Measurements from ENCODE around the gene POLR1D.
A peak's percentile ranks its signal among the peaks of the same experiment; 100 is the strongest.
"Not testable (repeated sequence)": the region's sequence is repeated elsewhere in the genome, so short reads cannot be mapped to it uniquely, and the experiment has no call there.

The POLR1D gene

DNA sequence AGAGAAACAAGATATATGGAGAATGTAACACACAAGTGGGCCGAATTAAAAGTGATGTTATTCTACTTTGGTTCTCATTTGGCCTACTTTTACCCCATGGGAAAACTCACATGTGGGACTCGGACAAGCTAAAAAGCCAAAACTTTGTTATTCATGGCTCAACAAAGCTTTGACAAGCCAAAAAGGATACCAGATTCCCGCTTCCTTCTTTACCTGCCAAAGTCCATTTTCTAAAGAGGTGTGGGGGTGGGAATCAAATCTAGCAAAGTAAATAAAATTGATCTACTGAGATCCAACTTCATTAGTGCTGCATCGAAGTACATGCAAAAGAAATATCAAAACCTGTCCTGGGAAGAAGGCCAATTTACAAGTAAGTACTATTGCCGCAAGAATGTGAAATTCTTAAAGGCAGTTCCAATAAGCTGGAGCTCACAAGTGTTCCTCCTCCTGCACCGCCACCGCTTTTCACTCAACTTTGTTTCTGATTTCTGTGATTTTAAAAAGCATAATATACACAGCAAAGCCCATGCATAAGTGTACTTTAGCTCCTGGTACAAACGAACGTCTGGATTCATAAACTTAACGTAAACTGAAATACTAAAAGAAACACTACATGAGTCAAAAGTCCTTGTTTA is 2.5 kb upstream of the POLR1D start:
- DNase-seq: no peak

GRCh38 chr13:27619728-27620376 is 1.8 kb upstream of the POLR1D start:
- DNase-seq: no peak

DNA sequence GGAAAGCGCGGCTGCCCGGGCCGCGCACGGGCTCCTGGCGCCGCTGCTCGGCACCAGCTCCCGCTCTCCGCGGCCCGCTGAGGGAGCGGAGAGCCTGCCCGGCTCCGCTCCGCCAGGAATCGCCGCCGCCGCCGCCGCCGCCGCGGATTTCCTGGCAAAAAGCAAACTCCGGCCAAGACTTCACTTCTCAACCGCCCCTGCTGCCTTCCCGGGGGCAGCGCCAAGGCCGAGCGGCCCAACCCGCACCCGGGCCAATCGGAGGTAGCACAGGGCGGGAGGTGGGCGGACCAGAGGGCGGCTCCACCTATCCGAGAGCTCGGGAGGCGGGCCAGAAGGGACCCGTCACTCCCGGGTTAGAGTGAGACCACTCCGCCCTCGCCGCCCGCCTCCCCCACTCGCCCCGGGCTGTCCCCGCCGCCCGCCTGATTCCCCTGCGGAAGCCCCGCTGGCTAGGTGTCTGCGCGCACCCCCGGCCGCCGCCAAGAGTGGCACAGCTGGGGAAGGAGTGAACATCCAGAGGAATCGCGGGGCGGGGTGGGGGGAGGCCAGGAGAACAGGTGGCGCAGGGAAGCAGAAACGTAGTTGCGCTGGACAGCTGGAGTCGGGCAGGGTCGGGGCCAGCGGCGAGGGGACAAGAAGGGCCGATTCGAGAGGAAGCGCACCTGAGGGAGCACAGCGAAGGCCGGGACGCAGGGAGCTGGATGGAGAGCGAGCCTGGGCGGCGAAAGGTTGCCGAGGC is 1.1 kb upstream of the POLR1D start, which contains the start of gene LNX2:
Gene LNX2, minus strand, starts transcription at position 153 of the 739 bp plus-strand sequence. CDS start 38,826 bp downstream, outside the sequence.
- DNase-seq: peak; percentile 95

DNA sequence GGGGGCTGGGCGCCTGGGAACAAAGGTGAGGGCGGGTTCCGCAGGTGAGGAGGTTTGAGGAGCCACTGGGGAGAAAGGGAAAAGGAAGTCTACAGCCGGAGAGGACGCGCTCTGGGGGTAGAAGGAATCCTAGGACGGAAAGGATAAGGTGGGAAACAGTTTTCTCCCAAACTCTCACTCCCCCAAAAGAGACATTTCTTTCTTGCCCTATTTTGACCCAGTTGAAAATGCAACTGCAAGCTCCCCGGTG is 651 bp upstream of the POLR1D start:
- no peak for DNase-seq

GRCh38 chr13:27622102-27622820 is 569 bp downstream of the POLR1D start:
- no peak for DNase-seq

- no peak for DNase-seq
These were observed 1.2 kb downstream of the POLR1D start for GRCh38 chr13:27622881-27623280.

DNA sequence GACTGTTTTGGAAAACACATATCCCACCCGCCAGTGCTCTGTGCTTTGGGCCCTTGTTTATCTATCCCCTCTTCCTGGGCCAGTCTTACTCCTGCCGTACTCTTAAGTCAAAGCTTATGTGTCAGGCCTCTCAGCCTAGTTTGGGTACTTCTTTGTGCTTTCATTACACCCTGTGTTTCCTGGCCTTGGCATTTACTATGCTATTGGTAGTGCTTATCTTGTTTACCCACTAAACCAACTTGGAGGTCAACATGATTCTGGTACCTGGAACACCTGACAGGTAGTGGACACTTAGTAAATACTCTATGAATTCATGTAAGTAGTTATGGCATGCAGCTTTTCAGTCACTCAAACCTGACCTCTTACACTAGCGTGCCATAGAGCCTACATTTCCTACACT is 2.4 kb downstream of the POLR1D start:
- DNase-seq: no peak

DNA sequence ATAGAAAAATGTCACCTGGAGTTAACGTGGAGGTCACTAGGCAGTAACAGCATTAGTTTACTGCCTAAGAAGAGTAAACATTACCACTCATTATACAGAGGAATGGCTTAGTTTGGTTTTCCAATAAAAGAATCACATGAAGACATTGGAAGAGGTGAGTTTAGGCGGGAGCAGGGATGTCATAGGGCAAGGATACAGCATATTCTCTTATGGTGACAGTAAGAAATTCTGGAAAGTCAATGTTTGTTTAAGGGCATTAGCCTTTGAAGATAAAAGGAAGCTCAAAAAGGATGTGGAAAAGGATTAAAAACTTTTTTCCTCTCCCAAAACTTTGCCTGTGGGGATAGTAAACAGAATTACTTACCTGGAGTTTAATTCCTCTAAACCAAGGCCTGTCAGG is 4.1 kb downstream of the POLR1D start:
- no peak for DNase-seq

- no peak for DNase-seq
These were observed 5.7 kb downstream of the POLR1D start for GRCh38 chr13:27627380-27627779.

DNA sequence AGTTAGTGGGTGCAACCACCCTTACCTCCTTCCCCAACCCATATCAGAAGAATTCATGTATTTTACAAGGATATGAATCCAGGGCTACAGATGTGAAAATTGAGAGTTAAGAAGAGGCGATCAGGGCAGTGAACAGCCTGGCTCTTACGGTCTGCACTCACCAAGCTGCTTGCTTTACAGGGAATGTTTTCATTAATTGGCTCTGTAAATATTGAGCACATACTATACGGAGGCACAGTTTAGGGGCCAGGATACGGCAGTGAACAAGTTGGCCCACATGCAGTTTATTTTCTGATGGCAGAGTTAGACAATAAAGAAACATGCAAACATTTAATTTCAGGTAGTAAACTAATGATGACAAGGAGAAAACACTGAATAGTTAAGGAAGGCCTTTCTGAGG is 6.4 kb downstream of the POLR1D start:
- DNase-seq: no peak

GRCh38 chr13:27628766-27629165 is 7.1 kb downstream of the POLR1D start:
- DNase-seq: not testable (repeated sequence)

GRCh38 chr13:27631156-27631555 is 9.5 kb downstream of the POLR1D start:
- DNase-seq: no peak

DNA sequence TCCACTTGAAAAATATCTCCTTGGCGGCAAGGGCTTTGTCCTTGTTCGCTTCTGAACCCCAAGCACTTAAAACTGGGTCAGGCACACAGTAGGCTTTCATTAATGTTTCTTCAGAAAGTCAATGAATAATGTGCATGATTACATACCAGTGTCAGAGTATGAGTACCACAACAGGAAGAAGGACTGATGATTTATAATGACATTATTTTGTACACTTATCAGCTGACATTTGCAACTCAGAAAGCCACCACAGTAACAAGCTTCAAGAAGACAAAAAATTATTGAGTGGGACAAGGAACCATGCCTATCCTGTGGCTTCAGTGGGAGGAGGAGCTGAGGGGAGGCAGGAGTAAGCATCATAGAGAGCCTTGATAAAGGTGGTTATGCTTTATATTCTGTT is 10.0 kb downstream of the POLR1D start:
- no peak for DNase-seq

GRCh38 chr13:27632214-27632613 is 10.5 kb downstream of the POLR1D start:
- DNase-seq: no peak

DNA sequence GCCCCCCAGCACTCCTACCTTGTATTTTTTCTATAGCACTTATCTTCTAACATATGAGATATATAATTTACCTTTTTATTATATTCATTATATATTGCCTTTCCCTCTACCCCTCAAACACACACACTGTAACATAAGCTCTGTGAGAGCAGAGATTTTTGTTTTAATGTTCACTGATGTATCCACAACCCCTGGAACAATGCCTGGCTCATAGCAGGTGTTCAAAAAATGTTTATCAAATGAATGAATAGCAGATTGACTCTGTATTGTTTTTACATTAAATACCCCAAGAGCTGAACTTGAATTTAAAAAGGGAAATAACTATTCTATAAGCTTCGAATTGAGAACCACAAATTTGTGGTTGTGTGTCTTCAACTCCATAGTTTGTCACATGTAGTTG is 11.0 kb downstream of the POLR1D start:
- DNase-seq: no peak

DNA sequence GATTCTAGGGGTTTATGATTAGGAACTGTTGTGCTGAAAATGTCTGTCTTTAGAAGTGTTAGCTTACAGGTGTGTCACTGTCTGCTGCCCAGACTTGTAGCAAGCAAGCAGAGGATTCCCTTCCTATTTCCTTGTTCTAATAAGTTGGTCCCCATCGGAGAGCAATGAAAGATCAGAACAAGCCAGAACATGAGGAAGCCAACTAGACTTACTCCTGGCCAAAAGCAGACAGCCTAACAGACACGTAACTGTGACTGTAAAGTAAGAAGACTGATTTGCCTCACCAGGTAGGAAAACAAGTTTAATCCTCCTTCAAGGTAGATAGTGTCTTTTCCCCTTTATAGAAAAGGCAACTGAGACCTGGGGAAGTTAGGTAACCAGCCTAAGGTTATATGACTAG is 12.5 kb downstream of the POLR1D start:
- DNase-seq: no peak

DNA sequence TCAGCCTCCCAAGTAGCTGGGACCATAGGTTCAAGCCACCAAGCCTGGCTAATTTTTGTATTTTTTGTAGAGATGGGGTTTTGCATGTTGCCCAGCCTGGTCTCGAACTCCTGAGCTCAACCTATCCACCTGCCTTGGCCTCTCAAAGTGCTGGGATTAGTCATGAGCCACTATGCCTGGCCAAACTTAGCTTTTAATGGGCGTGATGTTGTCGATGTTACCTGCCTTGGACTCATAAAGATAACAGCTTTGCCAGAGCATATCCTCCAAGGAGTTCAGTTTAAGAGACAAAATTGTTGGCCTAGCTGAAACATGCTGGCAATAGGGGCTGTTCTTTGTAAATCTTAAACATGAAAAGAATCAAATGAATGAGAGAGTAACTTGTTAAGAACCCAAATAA is 13.1 kb downstream of the POLR1D start:
- no peak for DNase-seq

GRCh38 chr13:27635266-27635665 is 13.6 kb downstream of the POLR1D start:
- DNase-seq: no peak

DNA sequence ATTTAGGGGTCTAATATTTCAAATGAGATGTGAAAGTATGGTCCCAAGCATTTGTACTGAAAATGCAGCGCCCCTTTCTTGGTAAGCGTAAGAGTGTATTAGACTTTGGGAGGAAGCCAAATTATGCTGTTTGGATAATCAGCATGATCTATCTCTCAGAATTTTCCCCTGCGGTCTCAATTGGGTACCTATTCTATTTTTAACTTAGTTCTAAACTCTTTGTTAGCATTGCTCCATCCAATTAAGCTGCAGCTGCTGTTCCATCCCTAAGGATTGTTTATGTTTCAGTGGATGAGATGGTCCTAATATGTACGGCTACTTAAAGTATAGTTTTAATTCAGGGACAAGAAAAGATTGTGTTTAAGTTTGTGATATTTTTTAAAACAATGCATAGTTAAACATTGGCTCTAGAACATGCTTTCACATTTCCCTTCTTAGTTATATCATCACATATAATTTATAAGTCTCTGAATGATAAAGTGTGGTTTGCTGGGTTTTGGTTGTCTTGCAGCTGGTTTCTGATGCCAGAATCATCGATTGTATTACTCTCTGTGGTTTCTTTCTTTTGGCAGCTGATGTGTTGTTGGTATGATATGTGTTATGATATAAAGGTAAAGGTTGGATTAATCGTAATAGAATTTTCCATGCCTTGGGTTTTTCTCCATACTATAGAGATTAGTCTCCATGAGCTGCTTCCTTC is 15.0 kb downstream of the POLR1D start:
- no peak for DNase-seq

GRCh38 chr13:27637289-27637626 is 15.6 kb downstream of the POLR1D start:
- DNase-seq: no peak

- no peak for DNase-seq
These were observed 16.3 kb downstream of the POLR1D start for GRCh38 chr13:27638001-27638400.

DNA sequence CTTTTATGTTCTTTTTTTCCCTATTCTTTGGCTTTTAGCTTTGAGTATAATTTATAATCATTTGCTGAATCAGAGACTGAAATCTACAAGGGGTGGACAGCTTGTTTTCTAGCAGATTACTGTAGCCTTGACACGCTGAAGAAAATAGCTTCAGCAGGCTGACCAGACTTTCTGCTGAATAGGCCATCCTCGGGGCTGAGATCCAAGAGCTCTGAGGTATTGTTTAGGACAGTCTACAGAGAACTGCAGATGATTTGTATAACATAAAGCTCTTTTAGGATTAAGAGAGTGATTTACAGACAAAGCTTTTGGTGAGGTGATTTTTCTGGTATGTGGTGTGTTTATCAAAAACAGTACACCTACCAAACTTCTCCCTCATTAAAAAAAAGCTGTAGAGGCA is 16.8 kb downstream of the POLR1D start:
- DNase-seq: no peak

- DNase-seq: no peak
These were observed 17.5 kb downstream of the POLR1D start for GRCh38 chr13:27639186-27639585.
